Nephron progenitor cell (in vitro differentiated cells): ENCODE measurements around the gene FAM13A.

ENCODE experiments used
- DNase-seq: peaks from one replicate; pipeline ENCODE4 v3.0.0; 2021
- H3K27ac Mint-ChIP-seq: 2 replicates; pipeline ENCODE4 v1.8.0; 2021; ENCODE audit warnings: mild to moderate bottlenecking, moderate library complexity, mixed read lengths
- H3K27me3 Mint-ChIP-seq: 2 replicates; pipeline ENCODE4 v1.8.0; 2021; ENCODE audit warnings: mild to moderate bottlenecking, low read depth, mixed read lengths; ENCODE audit not compliant: poor library complexity
- H3K36me3 Mint-ChIP-seq: 2 replicates; pipeline ENCODE4 v1.8.0; 2021; ENCODE audit warnings: low read depth, mixed read lengths
- H3K4me1 Mint-ChIP-seq: 2 replicates; pipeline ENCODE4 v1.8.0; 2021; ENCODE audit warnings: mixed read lengths
- H3K4me3 Mint-ChIP-seq: 2 replicates; pipeline ENCODE4 v1.8.0; 2021; ENCODE audit warnings: mild to moderate bottlenecking, moderate library complexity, mixed read lengths
- H3K9me3 Mint-ChIP-seq: 2 replicates; pipeline ENCODE4 v1.8.0; 2021; ENCODE audit warnings: mild to moderate bottlenecking, moderate library complexity, mixed read lengths
- CTCF ChIP-seq: fragments of 200-600 bp; sonication (generic); IDR thresholded peaks from 2 replicates; pipeline ENCODE4 v1.5.0; 2021; ENCODE audit warnings: antibody characterized with exemption

FAM13A gene

GRCh38 chr4:88747351-88747750 is 309.6 kb downstream of the FAM13A start:
- Mint-ChIP-seq H3K4me3 (no peak overlapping the region), H3K27ac (peak overlapping the region; percentile 39), H3K36me3 (peaks cover 90% of the 10 kb centered on the region), H3K9me3 (no peaks in the 10 kb centered on the region), H3K27me3 (no peaks in the 10 kb centered on the region), H3K4me1 (peaks cover 4% of the 10 kb centered on the region)
- DNase-seq = no peak
- no peak for TF ChIP-seq CTCF

- Mint-ChIP-seq H3K27me3 (no peaks in the 10 kb centered on the region), H3K36me3 (peaks cover 87% of the 10 kb centered on the region), H3K4me1 (peaks cover 9% of the 10 kb centered on the region), H3K27ac (peak overlapping the region; percentile 70), H3K9me3 (no peaks in the 10 kb centered on the region), H3K4me3 (no peak overlapping the region)
- TF ChIP-seq CTCF = no peak
- no peak for DNase-seq
Observed at GRCh38 chr4:88746206-88746605, 310.8 kb downstream of the FAM13A start.

- H3K4me1 Mint-ChIP-seq = peaks cover 9% of the 10 kb centered on the region
- no peak for DNase-seq
- H3K27ac Mint-ChIP-seq = peak overlapping the region; percentile 70
- H3K4me3 Mint-ChIP-seq = no peak overlapping the region
- H3K9me3 Mint-ChIP-seq = no peaks in the 10 kb centered on the region
- no peaks in the 10 kb centered on the region for H3K27me3 Mint-ChIP-seq
- TF ChIP-seq CTCF = no peak
- peaks cover 87% of the 10 kb centered on the region for H3K36me3 Mint-ChIP-seq
Observed at GRCh38 chr4:88745581-88746163, 311.3 kb downstream of the FAM13A start.

GRCh38 chr4:88745175-88745574 is 311.8 kb downstream of the FAM13A start:
- DNase-seq = no peak
- peaks cover 87% of the 10 kb centered on the region for H3K36me3 Mint-ChIP-seq
- TF ChIP-seq CTCF = no peak
- no peaks in the 10 kb centered on the region for H3K27me3 Mint-ChIP-seq
- H3K4me3 Mint-ChIP-seq = no peak overlapping the region
- H3K9me3 Mint-ChIP-seq = no peaks in the 10 kb centered on the region
- peaks cover 11% of the 10 kb centered on the region for H3K4me1 Mint-ChIP-seq
- H3K27ac Mint-ChIP-seq = no peak overlapping the region

GRCh38 chr4:88744609-88745008 is 312.4 kb downstream of the FAM13A start:
- no peak for DNase-seq
- Mint-ChIP-seq H3K4me1 (peaks cover 17% of the 10 kb centered on the region), H3K27me3 (no peaks in the 10 kb centered on the region), H3K36me3 (peaks cover 87% of the 10 kb centered on the region), H3K27ac (no peak overlapping the region), H3K9me3 (no peaks in the 10 kb centered on the region), H3K4me3 (no peak overlapping the region)
- no peak for TF ChIP-seq CTCF

- H3K27me3 Mint-ChIP-seq = no peaks in the 10 kb centered on the region
- no peak overlapping the region for H3K4me3 Mint-ChIP-seq
- TF ChIP-seq CTCF = no peak
- H3K36me3 Mint-ChIP-seq = peaks cover 83% of the 10 kb centered on the region
- H3K4me1 Mint-ChIP-seq = peaks cover 20% of the 10 kb centered on the region
- H3K27ac Mint-ChIP-seq = no peak overlapping the region
- H3K9me3 Mint-ChIP-seq = no peaks in the 10 kb centered on the region
- no peak for DNase-seq
Observed at GRCh38 chr4:88743696-88744095, 313.3 kb downstream of the FAM13A start.
